ENCODE measurements around the gene METTL1. TPM values are rescaled to one million over a fixed set of nuclear protein-coding genes. Genes with fewer than 3 reads are reported as not detected.

METTL1 gene
- total and polyA plus RNA-seq, 2 donors (not counting 1 experiment from before 2014, with no cell fraction given) = 9.1 to 9.2 TPM

DNA sequence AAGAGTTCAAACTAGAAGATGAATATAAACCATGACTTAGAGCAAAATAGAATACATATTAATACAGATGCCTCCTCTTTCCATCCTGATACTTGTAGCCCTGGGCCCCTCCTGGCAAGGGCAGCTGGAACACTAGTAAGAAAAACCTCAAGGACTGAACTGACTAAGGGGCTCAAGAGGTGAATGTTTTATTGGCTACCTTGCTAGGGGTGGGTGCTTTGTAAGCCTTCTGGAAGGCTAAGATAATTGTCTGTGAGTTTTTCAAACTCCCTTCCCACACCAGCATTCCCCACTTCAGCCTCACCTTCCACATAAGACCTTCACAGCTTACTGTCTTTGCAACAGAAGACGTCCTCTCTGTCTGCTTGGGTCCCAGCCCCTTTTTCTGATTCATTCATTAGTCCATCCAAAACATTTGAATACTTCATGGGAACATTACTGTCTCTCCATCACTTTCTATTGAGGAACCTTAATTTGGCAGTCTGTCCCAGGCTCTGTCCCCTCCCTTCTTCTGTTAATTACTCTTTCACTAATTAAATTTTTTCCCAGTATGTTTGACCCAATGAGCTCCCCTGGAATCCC, 18.1 kb downstream of the METTL1 start:
- Mint-ChIP-seq H3K9me3 (ENCODE audit: insufficient read depth) (no peaks in the 10 kb centered on the region), H3K4me3 (peak overlapping the region; percentile 96), H3K27me3 (no peaks in the 10 kb centered on the region), H3K27ac (peak overlapping the region; percentile 95), H3K4me1 (peaks cover 61% of the 10 kb centered on the region)
- no peak overlapping the region for H2AFZ ChIP-seq (ENCODE audit: insufficient read depth, low read depth, low read length, poor library complexity, severe bottlenecking)
- ATAC-seq (ENCODE audit: low read depth) (no peak), DNase-seq (peak; percentile 34)
- H3K36me3 ChIP-seq (replicated peaks in 1 of 2; ENCODE audit: control extremely low read depth in 1 of 2, control insufficient read depth in 1 of 2, extremely low read depth in 1 of 2, insufficient read depth in 2 of 2, low read length in 1 of 2) = peaks cover 1 to 39% of the 10 kb centered on the region in 2 experiments
- intact Hi-C loops (cut with micrococcal nuclease) = loop anchor here (2.0 to 10.0 kb wide), 7 partner anchors 59 to 1637 kb away; partner anchors contain the start of genes DDIT3, GLI1, INHBE and MARS1
- TF ChIP-seq, protein P1, sequence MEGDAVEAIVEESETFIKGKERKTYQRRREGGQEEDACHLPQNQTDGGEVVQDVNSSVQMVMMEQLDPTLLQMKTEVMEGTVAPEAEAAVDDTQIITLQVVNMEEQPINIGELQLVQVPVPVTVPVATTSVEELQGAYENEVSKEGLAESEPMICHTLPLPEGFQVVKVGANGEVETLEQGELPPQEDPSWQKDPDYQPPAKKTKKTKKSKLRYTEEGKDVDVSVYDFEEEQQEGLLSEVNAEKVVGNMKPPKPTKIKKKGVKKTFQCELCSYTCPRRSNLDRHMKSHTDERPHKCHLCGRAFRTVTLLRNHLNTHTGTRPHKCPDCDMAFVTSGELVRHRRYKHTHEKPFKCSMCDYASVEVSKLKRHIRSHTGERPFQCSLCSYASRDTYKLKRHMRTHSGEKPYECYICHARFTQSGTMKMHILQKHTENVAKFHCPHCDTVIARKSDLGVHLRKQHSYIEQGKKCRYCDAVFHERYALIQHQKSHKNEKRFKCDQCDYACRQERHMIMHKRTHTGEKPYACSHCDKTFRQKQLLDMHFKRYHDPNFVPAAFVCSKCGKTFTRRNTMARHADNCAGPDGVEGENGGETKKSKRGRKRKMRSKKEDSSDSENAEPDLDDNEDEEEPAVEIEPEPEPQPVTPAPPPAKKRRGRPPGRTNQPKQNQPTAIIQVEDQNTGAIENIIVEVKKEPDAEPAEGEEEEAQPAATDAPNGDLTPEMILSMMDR (IDR thresholded peaks at IDR 0.05) = no peak
- TF ChIP-seq EZH2 (IDR thresholded peaks at IDR 0.05; ENCODE audit: borderline replicate concordance, insufficient read depth, low read depth, low read length, poor library complexity, severe bottlenecking) = no peak
- H3K27ac ChIP-seq (ENCODE audit: low read length in 2 of 2) = peak overlapping the region; percentile 74 to 98
- peaks cover 29% of the 10 kb centered on the region for H4K20me1 ChIP-seq (ENCODE audit: control insufficient read depth, insufficient read depth, low read length, poor library complexity, severe bottlenecking)
- H3K4me3 ChIP-seq (ENCODE audit: control extremely low read depth in 1 of 5, extremely low read depth in 1 of 5, insufficient read depth in 1 of 5, low read depth in 2 of 5, low read length in 4 of 5) = no peak overlapping the region
- peaks cover 36% of the 10 kb centered on the region for H3K79me2 ChIP-seq (ENCODE audit: control insufficient read depth, insufficient read depth, low read length)
- H3K4me1 ChIP-seq (ENCODE audit: control insufficient read depth in 2 of 2, insufficient read depth in 2 of 2, low read length in 2 of 2) = peaks cover 40 to 59% of the 10 kb centered on the region in 2 donors
- no peak overlapping the region for H3K9ac ChIP-seq (ENCODE audit: low read length)
- POLR2A ChIA-PET = interaction anchor here (0.6 kb wide), 1 partner anchor 9 kb away, joined by 3 read pairs; the partner anchor contains the start of gene TSPAN31
- no peaks in the 10 kb centered on the region for H3K27me3 ChIP-seq (replicated peaks in 1 of 4; ENCODE audit: control extremely low read depth in 1 of 4, control insufficient read depth in 3 of 4, insufficient read depth in 4 of 4, low read length in 3 of 4)
- WGBS (ENCODE audit: insufficient coverage) = 86% methylated on average over 1 of the region's 1 CpG
- no peaks in the 10 kb centered on the region for H3K9me3 ChIP-seq (ENCODE audit: control extremely low read depth in 1 of 3, control insufficient read depth in 2 of 3, insufficient read depth in 1 of 3, low read length in 2 of 3)
- CTCF ChIA-PET = interaction anchor here (0.6 to 1.5 kb wide), 3 partner anchors 9 to 151 kb away, joined by 3 to 5 read pairs (median 5); partner anchors contain the start of genes EEF1AKMT3 and METTL1
- peak overlapping the region; percentile 90 for H3K4me2 ChIP-seq (replicated peaks; ENCODE audit: low read depth, low read length, poor library complexity, severe bottlenecking)

DNA sequence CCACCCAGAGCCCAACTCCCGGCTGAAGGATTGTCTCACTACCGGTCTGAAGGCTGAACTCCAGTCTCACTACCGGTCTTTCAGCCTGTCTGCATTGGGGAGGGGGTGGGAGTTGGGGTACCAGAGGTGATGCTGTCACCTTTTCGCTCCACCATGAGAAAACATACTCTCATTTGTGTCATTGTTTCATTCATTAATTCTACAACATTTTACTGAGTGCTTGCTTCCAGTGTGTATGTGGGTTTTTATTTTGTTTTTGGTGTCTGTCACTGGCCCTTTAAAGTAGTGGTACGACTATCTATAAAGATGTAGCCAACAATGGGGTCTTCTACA, 19.3 kb downstream of the METTL1 start:
- Histone ChIP-seq H3K27ac (ENCODE audit: low read length in 2 of 2) (peak overlapping the region; percentile 74 to 98), H3K4me3 (ENCODE audit: control extremely low read depth in 1 of 5, extremely low read depth in 1 of 5, insufficient read depth in 1 of 5, low read depth in 2 of 5, low read length in 4 of 5) (peak overlapping the region in 4 of 5 experiments; percentile 7 to 27 (median 12)), H3K9ac (ENCODE audit: low read length) (peak overlapping the region; percentile 50), H3K4me1 (ENCODE audit: control insufficient read depth in 2 of 2, insufficient read depth in 2 of 2, low read length in 2 of 2) (peaks cover 40 to 55% of the 10 kb centered on the region in 2 donors), H3K27me3 (replicated peaks in 1 of 4; ENCODE audit: control extremely low read depth in 1 of 4, control insufficient read depth in 3 of 4, insufficient read depth in 4 of 4, low read length in 3 of 4) (no peaks in the 10 kb centered on the region), H4K20me1 (ENCODE audit: control insufficient read depth, insufficient read depth, low read length, poor library complexity, severe bottlenecking) (peaks cover 16% of the 10 kb centered on the region), H3K4me2 (replicated peaks; ENCODE audit: low read depth, low read length, poor library complexity, severe bottlenecking) (peak overlapping the region; percentile 64), H2AFZ (ENCODE audit: insufficient read depth, low read depth, low read length, poor library complexity, severe bottlenecking) (no peak overlapping the region), H3K36me3 (replicated peaks in 1 of 2; ENCODE audit: control extremely low read depth in 1 of 2, control insufficient read depth in 1 of 2, extremely low read depth in 1 of 2, insufficient read depth in 2 of 2, low read length in 1 of 2) (peaks cover 1 to 37% of the 10 kb centered on the region in 2 experiments), H3K9me3 (ENCODE audit: control extremely low read depth in 1 of 3, control insufficient read depth in 2 of 3, insufficient read depth in 1 of 3, low read length in 2 of 3) (no peaks in the 10 kb centered on the region), H3K79me2 (ENCODE audit: control insufficient read depth, insufficient read depth, low read length) (peaks cover 24% of the 10 kb centered on the region)
- Mint-ChIP-seq H3K9me3 (ENCODE audit: insufficient read depth) (no peaks in the 10 kb centered on the region), H3K4me1 (peaks cover 56% of the 10 kb centered on the region), H3K4me3 (peak overlapping the region; percentile 91), H3K27me3 (no peaks in the 10 kb centered on the region), H3K27ac (peak overlapping the region; percentile 95)
- DNase-seq (no peak), ATAC-seq (ENCODE audit: low read depth) (no peak)
- ChIA-PET POLR2A (no interaction called here), CTCF (interaction anchor here (0.9 to 1.2 kb wide), 3 partner anchors 11 to 995 kb away, joined by 3 to 9 read pairs (median 3); no protein-coding TSS in a partner anchor)
- TF ChIP-seq EZH2 (IDR thresholded peaks at IDR 0.05; ENCODE audit: borderline replicate concordance, insufficient read depth, low read depth, low read length, poor library complexity, severe bottlenecking) = no peak
- TF ChIP-seq, protein P1 (IDR thresholded peaks at IDR 0.05) = no peak
- whole genome bisulfite sequencing (ENCODE audit: insufficient coverage) = 6% methylated on average over 3 of the region's 5 CpGs
- intact Hi-C loops (cut with micrococcal nuclease) = loop anchor here (1.0 to 10.0 kb wide), 10 partner anchors 8 to 1635 kb away; partner anchors contain the start of genes DCTN2, DDIT3, EEF1AKMT3 and GLI1
